K562 (cell line): ENCODE measurements around the gene VWA8. TPM values are rescaled to one million over a fixed set of nuclear protein-coding genes. Genes with fewer than 3 reads are reported as not detected.

Experiments
- CEBPZ ChIP-seq: fragments of 150-350 bp; IDR thresholded peaks from 2 replicates; pipeline ENCODE4 v1.6.1; 2014; ENCODE audit warnings: low read depth, mild to moderate bottlenecking, low read length, borderline replicate concordance
- E2F3 ChIP-seq: fragments of 250-450 bp; sonication (Bioruptor Pico); IDR thresholded peaks from 2 replicates; pipeline ENCODE4 v1.4.0; 2020; ENCODE audit warnings: mild to moderate bottlenecking
- ELK3 ChIP-seq: fragments of 450-650 bp; formaldehyde crosslinking; IDR thresholded peaks from 2 replicates; pipeline ENCODE4 v1.4.0; 2020; ENCODE audit warnings: mild to moderate bottlenecking
- HDAC1 ChIP-seq, 2 experiments: fragments of 450-650 bp; IDR thresholded peaks; 2 replicates each; pipeline ENCODE4 v1.6.1; 2016 to 2017; ENCODE audit warnings: inconsistent platforms in 1 of 2, mild to moderate bottlenecking in 1 of 2, moderate library complexity in 1 of 2
- HNRNPK ChIP-seq: fragments of 200-400 bp; formaldehyde crosslinking; IDR thresholded peaks from one replicate; pipeline ENCODE4 v1.6.1; 2018; ENCODE audit warnings: mild to moderate bottlenecking, low read depth, low read length; ENCODE audit not compliant: poor library complexity, severe bottlenecking
- HNRNPL ChIP-seq: fragments of 200-400 bp; formaldehyde crosslinking; IDR thresholded peaks from 2 replicates; pipeline ENCODE4 v1.6.1; 2017; ENCODE audit warnings: low read depth, mild to moderate bottlenecking, low read length
- HOXB6 ChIP-seq: fragments of 250-450 bp; sonication (Bioruptor Pico); IDR thresholded peaks from 2 replicates; pipeline ENCODE4 v1.5.1; 2022; ENCODE audit warnings: mild to moderate bottlenecking, borderline replicate concordance
- KAT8 ChIP-seq: fragments of 450-650 bp; IDR thresholded peaks from 2 replicates; pipeline ENCODE4 v1.6.1; 2016; ENCODE audit warnings: low read depth, mild to moderate bottlenecking
- KDM4B ChIP-seq, 2 experiments: fragments of 450-650 bp in 1 of 2; sonication (generic) in 1 of 2; IDR thresholded peaks; 2 replicates each; pipeline ENCODE4 v1.6.1; 2016 to 2017; ENCODE audit warnings: borderline replicate concordance in 2 of 2, antibody characterized with exemption in 1 of 2, low read depth in 1 of 2, mild to moderate bottlenecking in 1 of 2
- KLF6 ChIP-seq: fragments of 250-450 bp; sonication (Bioruptor Pico); IDR thresholded peaks from 2 replicates; pipeline ENCODE4 v1.4.0; 2020; ENCODE audit warnings: mild to moderate bottlenecking, moderate library complexity, borderline replicate concordance
- MCM2 ChIP-seq: fragments of 450-650 bp; IDR thresholded peaks from 2 replicates; pipeline ENCODE4 v1.6.1; 2017; ENCODE audit warnings: low read depth, mild to moderate bottlenecking
- MXI1 ChIP-seq: IDR thresholded peaks from 2 replicates; pipeline ENCODE4 v1.6.1; 2011; ENCODE audit warnings: low read depth, mild to moderate bottlenecking, improper control_type of control experiment, low read length
- POLR3G ChIP-seq: IDR thresholded peaks from 2 replicates; pipeline ENCODE4 v1.6.1; 2011; ENCODE audit not compliant: insufficient read length, insufficient replicate concordance; ENCODE audit errors: extremely low read depth
- RBM25 ChIP-seq: fragments of 200-400 bp; formaldehyde crosslinking; IDR thresholded peaks from 2 replicates; pipeline ENCODE4 v1.6.1; 2018; ENCODE audit warnings: low read length, low read depth, moderate library complexity; ENCODE audit not compliant: severe bottlenecking
- RCOR1 ChIP-seq, 2 experiments: IDR thresholded peaks; 2 replicates each; pipeline ENCODE4 v1.6.1; 2012; ENCODE audit warnings: low read depth in 2 of 2, low read length in 2 of 2, borderline replicate concordance in 1 of 2, improper control_type of control experiment in 1 of 2
- RUNX1 ChIP-seq: sonication (generic); IDR thresholded peaks from 2 replicates; pipeline ENCODE4 v1.6.1; 2016; ENCODE audit warnings: antibody characterized with exemption, low read depth
- SMAD2 ChIP-seq: fragments of 150-350 bp; IDR thresholded peaks from 2 replicates; pipeline ENCODE4 v1.6.1; 2014; ENCODE audit warnings: low read depth, mild to moderate bottlenecking, low read length
- SMARCE1 ChIP-seq: fragments of 450-650 bp; IDR thresholded peaks from 2 replicates; pipeline ENCODE4 v1.7.1; 2016; ENCODE audit warnings: mild to moderate bottlenecking
- TAF1 ChIP-seq: IDR thresholded peaks from 2 replicates; pipeline ENCODE4 v1.6.1; 2011; ENCODE audit warnings: mild to moderate bottlenecking, low read length, moderate library complexity; ENCODE audit not compliant: insufficient read depth, control insufficient read depth, severe bottlenecking; ENCODE audit errors: extremely low read depth
- USF2 ChIP-seq: sonication (generic); formaldehyde crosslinking; IDR thresholded peaks from 2 replicates; pipeline ENCODE4 v1.5.0; 2020; ENCODE audit warnings: missing genetic modification reagents
- ZNF121 ChIP-seq: sonication (generic); formaldehyde crosslinking; conservative IDR thresholded peaks from 2 replicates; pipeline ENCODE4 v1.8.0; 2022; ENCODE audit warnings: missing genetic modification reagents
- ZNF143 ChIP-seq: sonication (generic); formaldehyde crosslinking; IDR thresholded peaks from 2 replicates; pipeline ENCODE4 v1.9.0; 2022; ENCODE audit warnings: mild to moderate bottlenecking, missing genetic modification reagents
- ZNF324 ChIP-seq: fragments of 250-450 bp; sonication (Bioruptor Pico); IDR thresholded peaks from 2 replicates; pipeline ENCODE4 v1.4.0; 2020; ENCODE audit warnings: mild to moderate bottlenecking
- ZNF41 ChIP-seq: fragments of 250-450 bp; sonication (Bioruptor Pico); conservative IDR thresholded peaks from 2 replicates; pipeline ENCODE4 v1.4.0; 2020; ENCODE audit warnings: mild to moderate bottlenecking
- polyA plus RNA-seq, 8 experiments: library from polyadenylated mRNA; depleted of rRNA in 4 of 8; stranded (reverse) in 5 of 8; unstranded in 3 of 8; fragments of >200 nt; fragmentation: Nextera tagmentation in 2 of 8; fragmentation: Illumina TruSeq in 1 of 8; extraction: Ambion mirVana in 2 of 8; extraction: Trizol in 1 of 8; gene quantifications; 2 replicates each; pipeline versions ENCODE4 v1.2.1 to v1.2.3, GENCODE V29; 2011 to 2014; ENCODE audit warnings: inconsistent platforms in 1 of 8, missing spikeins in 1 of 8
- total RNA-seq, 7 experiments: library from RNA; depleted of rRNA in 6 of 7; stranded (reverse); fragments of >200 nt in 6 of 7; fragmentation: Illumina TruSeq in 2 of 7; extraction: Trizol in 2 of 7; gene quantifications; 2 replicates each; pipeline versions ENCODE4 v1.2.1 to v1.2.3, GENCODE V29; 2011 to 2021; ENCODE audit warnings: low replicate concordance in 1 of 7

The VWA8 gene
- total and polyA plus RNA-seq, 9 of the 15 experiments (the other 6 are each of a cell fraction or from before 2014, with no cell fraction given) = 2.1 to 18.5 (median 13.3) TPM

- no peak for TF ChIP-seq HDAC1 (IDR thresholded peaks at IDR 0.05)
- no peak for TF ChIP-seq RBM25
- TF ChIP-seq USF2 = no peak
- no peak for TF ChIP-seq E2F3 (CRISPR knock-in tag)
- no peak for TF ChIP-seq RUNX1
- TF ChIP-seq SMARCE1 = peak; percentile 24; the same call in 1 of the 2 replicates
- TF ChIP-seq SMAD2 = no peak
- TF ChIP-seq KLF6 (CRISPR knock-in tag) = no peak
- peak in 1 of 2 experiments; percentile 37; a peak in 1 of 4 replicates for TF ChIP-seq RCOR1 (IDR thresholded peaks at IDR 0.05; ENCODE audit: borderline replicate concordance in 1 of 2, low read depth in 2 of 2, low read length in 2 of 2)
- no peak for TF ChIP-seq MCM2
- TF ChIP-seq POLR3G = no peak
- no peak for TF ChIP-seq ZNF41 (CRISPR knock-in tag)
- no peak for TF ChIP-seq ZNF143 (CRISPR knock-in tag)
- no peak for TF ChIP-seq CEBPZ
- TF ChIP-seq KDM4B (IDR thresholded peaks at IDR 0.05; ENCODE audit: borderline replicate concordance in 2 of 2, low read depth in 1 of 2) = no peak
- TF ChIP-seq HNRNPK = no peak
- no peak for TF ChIP-seq HOXB6 (CRISPR knock-in tag)
- TF ChIP-seq KAT8 = no peak
- no peak for TF ChIP-seq TAF1
- no peak for TF ChIP-seq ZNF121 (CRISPR knock-in tag)
- no peak for TF ChIP-seq ZNF324 (CRISPR knock-in tag)
- TF ChIP-seq HNRNPL = no peak
- TF ChIP-seq MXI1 = no peak
- no peak for TF ChIP-seq ELK3 (CRISPR knock-in tag)
Measured at GRCh38 chr13:41696163-41697003, 264.5 kb downstream of the VWA8 start (continued).
